Kidney epithelial cell (primary cell): ENCODE results near the gene MYL3. TPM values are rescaled to one million over a fixed set of nuclear protein-coding genes. Genes with fewer than 3 reads are reported as not detected.

Source experiments
- DNase-seq: peaks from one replicate; pipeline ENCODE4 v3.0.0-alpha.2; 2010; ENCODE audit warnings: low read depth
- H3K27me3 ChIP-seq: 2 replicates; pipeline ENCODE4 v1.6.0; 2011; ENCODE audit warnings: low read length; ENCODE audit not compliant: control insufficient read depth, insufficient read depth
- H3K36me3 ChIP-seq: 2 replicates; pipeline ENCODE4 v1.5.1; 2011; ENCODE audit warnings: low read length; ENCODE audit not compliant: control insufficient read depth, insufficient read depth
- H3K4me3 ChIP-seq: 2 replicates; pipeline ENCODE4 v1.5.1; 2011; ENCODE audit warnings: low read depth, mild to moderate bottlenecking, control low read depth, low read length
- CTCF ChIP-seq: IDR thresholded peaks from 2 replicates; pipeline ENCODE4 v1.5.1; 2011; ENCODE audit warnings: mild to moderate bottlenecking, moderate library complexity, low read length, control low read depth, inconsistent platforms; ENCODE audit not compliant: insufficient read depth, poor library complexity, severe bottlenecking
- total RNA-seq: library from RNA; depleted of rRNA; stranded (reverse); fragments of >200 nt; gene quantifications from 2 replicates; pipeline ENCODE4 v1.2.3, GENCODE V29; 2015

Gene MYL3
- total RNA-seq, 1 donor from 2014 or later: 0.54 TPM

- Histone ChIP-seq H3K36me3 (no peaks in the 10 kb centered on the region), H3K4me3 (no peak overlapping the region), H3K27me3 (peaks cover 14% of the 10 kb centered on the region)
- no peak for DNase-seq
- TF ChIP-seq CTCF: no peak
Observed at GRCh38 chr3:46852839-46853355, 10.3 kb downstream of the MYL3 start.

GRCh38 chr3:46852334-46852720, 10.9 kb downstream of the MYL3 start:
- no peak for DNase-seq
- no peak for TF ChIP-seq CTCF
- Histone ChIP-seq H3K36me3 (no peaks in the 10 kb centered on the region), H3K4me3 (no peak overlapping the region), H3K27me3 (peaks cover 11% of the 10 kb centered on the region)

DNA sequence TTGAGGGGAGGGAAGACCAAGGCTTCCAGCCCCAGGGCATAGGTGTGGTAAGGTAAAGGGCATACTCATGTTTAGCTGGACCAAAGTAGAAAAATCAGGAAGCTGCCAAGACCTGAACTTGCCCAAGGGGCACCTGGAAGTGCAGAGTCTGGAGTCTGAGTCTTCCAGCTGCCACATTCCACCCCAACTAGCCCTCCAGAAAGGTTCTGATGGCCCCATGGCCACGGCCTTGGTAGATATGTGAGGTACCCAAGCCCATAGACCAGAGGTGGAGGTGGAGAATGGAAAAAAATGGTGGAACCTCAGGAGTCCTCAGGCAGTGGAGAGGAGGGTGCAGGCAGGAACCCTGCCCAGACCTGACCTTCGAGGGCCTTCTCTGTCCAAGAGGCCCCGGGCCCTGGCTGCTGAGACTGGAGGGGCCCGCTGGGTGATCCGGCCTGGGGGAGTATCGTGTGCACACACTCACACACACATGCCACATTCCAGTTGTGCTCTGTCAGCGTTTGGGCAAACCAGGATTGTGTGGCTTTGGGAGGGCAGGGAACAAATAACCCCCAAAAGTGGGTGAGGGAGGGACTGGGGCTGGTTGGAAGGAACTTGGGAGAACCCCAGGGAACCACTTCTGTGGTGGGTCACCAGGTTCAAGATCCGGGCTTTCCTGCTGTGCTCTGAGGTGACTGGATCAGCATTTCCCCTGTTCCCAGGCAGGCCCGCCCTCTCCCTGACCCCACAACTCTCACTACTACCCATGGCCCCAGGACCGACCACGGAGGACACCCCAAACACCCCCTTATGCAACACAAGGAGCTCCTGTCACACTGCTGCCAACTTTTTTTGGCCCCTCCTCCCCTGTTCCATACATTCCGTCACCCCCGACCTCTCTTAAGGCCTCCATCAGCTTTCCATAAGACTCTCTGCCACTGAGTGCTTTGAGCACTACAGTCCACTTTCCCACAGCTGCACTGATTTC, 11.6 kb downstream of the MYL3 start:
- no peak for DNase-seq
- peaks cover 7% of the 10 kb centered on the region for H3K27me3 ChIP-seq
- no peak for TF ChIP-seq CTCF
- no peak overlapping the region for H3K4me3 ChIP-seq
- no peaks in the 10 kb centered on the region for H3K36me3 ChIP-seq

- Histone ChIP-seq H3K36me3 (no peaks in the 10 kb centered on the region), H3K27me3 (peaks cover 5% of the 10 kb centered on the region), H3K4me3 (no peak overlapping the region)
- DNase-seq: no peak
- TF ChIP-seq CTCF: no peak
Observed at GRCh38 chr3:46850468-46850779, 12.8 kb downstream of the MYL3 start.

GRCh38 chr3:46849686-46850467, 13.4 kb downstream of the MYL3 start:
- DNase-seq: no peak
- no peak for TF ChIP-seq CTCF
- no peaks in the 10 kb centered on the region for H3K36me3 ChIP-seq
- H3K4me3 ChIP-seq: no peak overlapping the region
- peaks cover 7% of the 10 kb centered on the region for H3K27me3 ChIP-seq
